Loucy (cell line): ENCODE data around the gene TMEM132D.

Experiments used
- CTCF ChIP-seq: fragments of 200-600 bp; sonication (generic); conservative IDR thresholded peaks from 2 replicates; pipeline ENCODE4 v1.5.1; 2014; ENCODE audit warnings: mild to moderate bottlenecking, antibody characterized with exemption, low read length
- EZH2phosphoT487 ChIP-seq: fragments of 200-600 bp; IDR thresholded peaks from 2 replicates; pipeline ENCODE4 v1.6.1; 2018; ENCODE audit warnings: antibody characterized with exemption, mild to moderate bottlenecking, moderate library complexity, borderline replicate concordance

- no peak for TF ChIP-seq EZH2phosphoT487
- no peak for TF ChIP-seq CTCF
Measured at GRCh38 chr12:129885287-129885686, 18.5 kb downstream of the TMEM132D start.
